H9 (cell line): ENCODE data around the gene MPC1. TPM values are rescaled to one million over a fixed set of nuclear protein-coding genes. Genes with fewer than 3 reads are reported as not detected.

Source experiments
- DNase-seq: peaks from one replicate; pipeline ENCODE4 v3.0.0-alpha.2; 2017
- H2AFZ ChIP-seq: one replicate; pipeline ENCODE4 v1.6.1; 2013; ENCODE audit warnings: mild to moderate bottlenecking, low read length, control low read depth, moderate library complexity
- H2AK5ac ChIP-seq: 2 replicates; pipeline ENCODE4 v1.6.1; 2013; ENCODE audit warnings: low read length, control low read depth, mixed read lengths; ENCODE audit not compliant: insufficient read length
- H2BK120ac ChIP-seq: one replicate; pipeline ENCODE4 v1.6.1; 2013; ENCODE audit warnings: low read depth, mild to moderate bottlenecking, low read length, control low read depth, inconsistent platforms; ENCODE audit not compliant: poor library complexity, severe bottlenecking
- H2BK12ac ChIP-seq: 2 replicates; pipeline ENCODE4 v1.6.1; 2013; ENCODE audit warnings: low read length, control low read depth, mixed read lengths, low read depth; ENCODE audit not compliant: insufficient read length
- H2BK15ac ChIP-seq: 2 replicates; pipeline ENCODE4 v1.6.1; 2013; ENCODE audit warnings: low read depth, low read length, control low read depth
- H2BK20ac ChIP-seq: one replicate; pipeline ENCODE4 v1.6.1; 2013; ENCODE audit warnings: low read depth, mild to moderate bottlenecking, low read length, control low read depth, inconsistent platforms; ENCODE audit not compliant: poor library complexity, severe bottlenecking
- H2BK5ac ChIP-seq: 2 replicates; pipeline ENCODE4 v1.6.1; 2013; ENCODE audit warnings: low read length, control low read depth, mixed read lengths; ENCODE audit not compliant: insufficient read length
- H3K14ac ChIP-seq: 2 replicates; pipeline ENCODE4 v1.6.1; 2013; ENCODE audit warnings: low read length, control low read depth; ENCODE audit not compliant: insufficient read depth
- H3K18ac ChIP-seq: 2 replicates; pipeline ENCODE4 v1.6.1; 2013; ENCODE audit warnings: low read depth, mild to moderate bottlenecking, mixed read lengths, low read length, control low read depth; ENCODE audit not compliant: insufficient read length
- H3K23ac ChIP-seq: 2 replicates; pipeline ENCODE4 v1.6.1; 2013; ENCODE audit warnings: low read length, control low read depth, mixed read lengths, low read depth; ENCODE audit not compliant: insufficient read length
- H3K23me2 ChIP-seq: 2 replicates; pipeline ENCODE4 v1.6.1; 2013; ENCODE audit warnings: low read depth, mild to moderate bottlenecking, mixed read lengths, low read length, control low read depth; ENCODE audit not compliant: insufficient read length, poor library complexity, severe bottlenecking
- H3K27ac ChIP-seq: 2 replicates; pipeline ENCODE4 v1.5.1; 2013; ENCODE audit warnings: low read length, control low read depth, mixed read lengths, low read depth; ENCODE audit not compliant: insufficient read length
- H3K27me3 ChIP-seq: 2 replicates; pipeline ENCODE4 v1.6.1; 2013; ENCODE audit warnings: low read length, control low read depth, inconsistent platforms; ENCODE audit not compliant: insufficient read depth
- H3K4ac ChIP-seq: 2 replicates; pipeline ENCODE4 v1.6.1; 2013; ENCODE audit warnings: low read depth, mild to moderate bottlenecking, control low read depth, inconsistent platforms, low read length, moderate library complexity
- H3K4me1 ChIP-seq: 2 replicates; pipeline ENCODE4 v1.6.1; 2013; ENCODE audit warnings: low read length, control low read depth, inconsistent platforms; ENCODE audit not compliant: insufficient read depth
- H3K4me2 ChIP-seq: 2 replicates; pipeline ENCODE4 v1.6.1; 2013; ENCODE audit warnings: low read length, control low read depth, mixed read lengths; ENCODE audit not compliant: insufficient read length, insufficient read depth
- H3K56ac ChIP-seq: 2 replicates; pipeline ENCODE4 v1.6.1; 2013; ENCODE audit warnings: low read depth, mild to moderate bottlenecking, mixed read lengths, low read length, control low read depth; ENCODE audit not compliant: insufficient read length
- H3K79me1 ChIP-seq: 2 replicates; pipeline ENCODE4 v1.6.1; 2013; ENCODE audit warnings: low read depth, mild to moderate bottlenecking, moderate library complexity, low read length, control low read depth, inconsistent platforms; ENCODE audit not compliant: insufficient read depth, poor library complexity, severe bottlenecking
- H3K79me2 ChIP-seq: 2 replicates; pipeline ENCODE4 v1.6.1; 2013; ENCODE audit warnings: low read length, control low read depth, inconsistent platforms; ENCODE audit not compliant: insufficient read depth
- H3K9ac ChIP-seq: 2 replicates; pipeline ENCODE4 v1.6.1; 2013; ENCODE audit warnings: low read length, control low read depth, mixed read lengths; ENCODE audit not compliant: insufficient read length; ENCODE audit errors: extremely low read depth
- H3K9me3 ChIP-seq: one replicate; pipeline ENCODE4 v1.6.1; 2013; ENCODE audit warnings: low read depth, low read length, inconsistent platforms; ENCODE audit not compliant: control insufficient read depth
- H3T11ph ChIP-seq: one replicate; pipeline ENCODE4 v1.6.1; 2013; ENCODE audit warnings: mild to moderate bottlenecking, low read length, control low read depth, inconsistent platforms
- H4K20me1 ChIP-seq: one replicate; pipeline ENCODE4 v1.6.1; 2013; ENCODE audit not compliant: control insufficient read depth, insufficient read length, insufficient read depth
- H4K5ac ChIP-seq: 2 replicates; pipeline ENCODE4 v1.6.1; 2013; ENCODE audit warnings: low read depth, mild to moderate bottlenecking, mixed read lengths, low read length, control low read depth; ENCODE audit not compliant: insufficient read length
- H4K8ac ChIP-seq: replicated peaks from 2 replicates; pipeline ENCODE4 v1.6.1; 2013; ENCODE audit warnings: low read length, control low read depth, mixed read lengths, low read depth; ENCODE audit not compliant: insufficient read length
- H4K91ac ChIP-seq: 2 replicates; pipeline ENCODE4 v1.6.1; 2013; ENCODE audit warnings: low read depth, mild to moderate bottlenecking, moderate library complexity, mixed read lengths, low read length, control low read depth; ENCODE audit not compliant: insufficient read length
- H3K27ac Mint-ChIP-seq, 3 experiments: 2 replicates in 2 of 3; 3 replicates in 1 of 3; pipeline ENCODE4 v1.8.0; 2020 to 2021; ENCODE audit warnings: mixed read lengths in 3 of 3, mild to moderate bottlenecking in 1 of 3, moderate library complexity in 1 of 3
- H3K27me3 Mint-ChIP-seq: 2 replicates; pipeline ENCODE4 v1.8.0; 2021; ENCODE audit warnings: low read depth, mild to moderate bottlenecking, moderate library complexity, mixed read lengths
- H3K36me3 Mint-ChIP-seq, 3 experiments: 2 replicates in 2 of 3; 3 replicates in 1 of 3; pipeline ENCODE4 v1.8.0; 2020 to 2021; ENCODE audit warnings: low read depth in 3 of 3, mixed read lengths in 3 of 3; ENCODE audit not compliant: insufficient read depth in 1 of 3
- H3K4me1 Mint-ChIP-seq, 2 experiments: 2 replicates each; pipeline ENCODE4 v1.8.0; 2020; ENCODE audit warnings: mixed read lengths in 2 of 2
- H3K4me3 Mint-ChIP-seq, 2 experiments: 2 replicates in 1 of 2; 3 replicates in 1 of 2; pipeline ENCODE4 v1.8.0; 2020 to 2021; ENCODE audit warnings: mild to moderate bottlenecking in 2 of 2, mixed read lengths in 2 of 2, moderate library complexity in 1 of 2
- H3K9me3 Mint-ChIP-seq, 2 experiments: 2 replicates in 1 of 2; 3 replicates in 1 of 2; pipeline ENCODE4 v1.8.0; 2020; ENCODE audit warnings: mild to moderate bottlenecking in 2 of 2, mixed read lengths in 2 of 2, moderate library complexity in 1 of 2
- CTCF ChIP-seq: fragments of 200-600 bp; sonication (generic); conservative IDR thresholded peaks from 3 replicates; pipeline ENCODE4 v1.8.0; 2021; ENCODE audit warnings: antibody characterized with exemption, mild to moderate bottlenecking
- WGBS: extraction: QIAGEN DNeasy Blood & Tissue Kit; methylation state at CpG from one replicate; pipeline ENCODE4 v1.1.7; 2013; ENCODE audit warnings: missing lambda C conversion rate, low lambda C conversion rate, mixed read lengths; ENCODE audit not compliant: insufficient read length; ENCODE audit errors: extremely low coverage; 5-methylcytosine and 5-hydroxymethylcytosine counted together
- total RNA-seq: library from RNA; stranded (reverse); gene quantifications from 2 replicates; pipeline ENCODE4 v1.2.1, GENCODE V29; 2021

The MPC1 gene
- total RNA-seq, 1 experiment from 2014 or later, result 10.0 TPM

GRCh38 chr6:166331503-166332415 is 51.0 kb downstream of the MPC1 start:
- TF ChIP-seq CTCF, result no peak
- H3K36me3 Mint-ChIP-seq, result peaks cover 20 to 41% (median 23%) of the 10 kb centered on the region in 3 experiments; a peak in 6 of 7 replicates

More at GRCh38 chr6:166331503-166332415, 51.0 kb downstream of the MPC1 start:
- WGBS, result no CpG with 5 or more reads among the region's 13 CpGs
- Histone ChIP-seq H3K9ac (no peak overlapping the region), H2BK5ac (no peak overlapping the region), H4K8ac (no peak overlapping the region), H3K23me2 (no peaks in the 10 kb centered on the region), H2BK12ac (no peak overlapping the region), H4K20me1 (no peaks in the 10 kb centered on the region), H3K79me2 (peaks cover 28% of the 10 kb centered on the region; the same call in 1 of the 2 replicates), H4K91ac (no peak overlapping the region), H3K4ac (no peak overlapping the region), H3T11ph (no peak overlapping the region), H3K4me1 (no peaks in the 10 kb centered on the region), H4K5ac (no peak overlapping the region), H3K56ac (no peak overlapping the region), H2BK20ac (no peak overlapping the region), H2BK15ac (no peak overlapping the region), H3K4me2 (no peak overlapping the region), H3K27me3 (no peaks in the 10 kb centered on the region), H3K9me3 (no peaks in the 10 kb centered on the region), H3K14ac (no peak overlapping the region), H3K18ac (no peak overlapping the region), H2AFZ (no peak overlapping the region), H2AK5ac (no peak overlapping the region), H3K27ac (no peak overlapping the region), H3K79me1 (peaks cover 7% of the 10 kb centered on the region), H3K23ac (no peak overlapping the region), H2BK120ac (no peak overlapping the region)
- Mint-ChIP-seq H3K9me3 (no peaks in the 10 kb centered on the region), H3K4me1 (peaks cover 24 to 28% of the 10 kb centered on the region in 2 experiments), H3K27me3 (no peaks in the 10 kb centered on the region), H3K4me3 (no peak overlapping the region), H3K27ac (peak overlapping the region in 2 of 3 experiments; percentile 68 to 78; a peak in 2 of 7 replicates)
- DNase-seq, result no peak
